B cell (primary cell): ENCODE measurements around the gene MRGPRG. TPM values are rescaled to one million over a fixed set of nuclear protein-coding genes. Genes with fewer than 3 reads are reported as not detected.

Source experiments
- ATAC-seq: fragments of 200-7000 bp; cut with Tn5 transposase; one replicate; pipeline ENCODE4 v1.10.0; 2021; ENCODE audit warnings: low read depth, mild to moderate bottlenecking, moderate number of reproducible peaks, moderate library complexity
- CTCF ChIA-PET: fragments of 350-600 bp; sonication (Branson Sonifier 250); formaldehyde crosslinking; loops from one replicate; lab custom pipeline; 2021; ENCODE audit warnings: antibody characterized with exemption, inconsistent platforms; lab: Charles Lee
- POLR2A ChIA-PET: fragments of 350-600 bp; sonication (Branson Sonifier 250); formaldehyde crosslinking; loops from one replicate; lab custom pipeline; 2021; ENCODE audit warnings: antibody characterized with exemption; lab: Charles Lee
- DNase-seq: peaks from one replicate; pipeline ENCODE4 v3.0.0; 2013
- H2AFZ ChIP-seq: 2 replicates; pipeline ENCODE4 v1.6.1; 2012; ENCODE audit warnings: mild to moderate bottlenecking, low read depth, low read length; ENCODE audit not compliant: insufficient read depth, poor library complexity, severe bottlenecking
- H3K27ac ChIP-seq, 2 donors: 1 replicate in 1 of 2; 2 replicates in 1 of 2; pipeline ENCODE4 v1.5.1; 2012 to 2013; ENCODE audit warnings: low read length in 2 of 2, mild to moderate bottlenecking in 2 of 2, moderate library complexity in 1 of 2
- H3K27me3 ChIP-seq, 4 experiments: fragments of 200-600 bp in 1 of 4; sonication (generic) in 1 of 4; replicated peaks in 1 of 4; 1 replicate in 2 of 4; 2 replicates in 2 of 4; pipeline versions ENCODE4 v1.6.1 to v1.7.0; 2013 to 2016; ENCODE audit warnings: low read length in 3 of 4, mild to moderate bottlenecking in 2 of 4, mixed read lengths in 1 of 4, moderate library complexity in 1 of 4; ENCODE audit not compliant: insufficient read depth in 4 of 4, control insufficient read depth in 3 of 4; ENCODE audit errors: control extremely low read depth in 1 of 4
- H3K36me3 ChIP-seq, 2 experiments: replicated peaks in 1 of 2; 1 replicate in 1 of 2; 2 replicates in 1 of 2; pipeline versions ENCODE4 v1.6.1 to v1.7.1; 2013; ENCODE audit warnings: low read length in 1 of 2; ENCODE audit not compliant: insufficient read depth in 2 of 2, control insufficient read depth in 1 of 2; ENCODE audit errors: control extremely low read depth in 1 of 2, extremely low read depth in 1 of 2
- H3K4me1 ChIP-seq, 2 donors: fragments of 200-600 bp in 1 of 2; sonication (generic) in 1 of 2; 1 replicate in 1 of 2; 2 replicates in 1 of 2; pipeline versions ENCODE4 v1.5.1 to v1.6.1; 2013 to 2017; ENCODE audit warnings: low read length in 2 of 2; ENCODE audit not compliant: control insufficient read depth in 2 of 2, insufficient read depth in 2 of 2
- H3K4me2 ChIP-seq: replicated peaks from 2 replicates; pipeline ENCODE3; 2012; ENCODE audit warnings: mild to moderate bottlenecking, low read depth, low read length; ENCODE audit not compliant: poor library complexity, severe bottlenecking
- H3K4me3 ChIP-seq, 5 experiments: fragments of 200-600 bp in 1 of 5; sonication (generic) in 1 of 5; 1 replicate in 3 of 5; 2 replicates in 2 of 5; pipeline versions ENCODE4 v1.5.1 to v1.7.0; 2011 to 2016; ENCODE audit warnings: low read length in 4 of 5, mild to moderate bottlenecking in 4 of 5, low read depth in 2 of 5, control low read depth in 1 of 5, moderate library complexity in 1 of 5; ENCODE audit not compliant: insufficient read depth in 1 of 5; ENCODE audit errors: control extremely low read depth in 1 of 5, extremely low read depth in 1 of 5
- H3K79me2 ChIP-seq: fragments of 200-600 bp; sonication (generic); one replicate; pipeline ENCODE4 v1.6.0; 2016; ENCODE audit warnings: low read length; ENCODE audit not compliant: control insufficient read depth, insufficient read depth
- H3K9ac ChIP-seq: fragments of 200-600 bp; sonication (generic); 2 replicates; pipeline ENCODE4 v1.6.1; 2017; ENCODE audit warnings: mild to moderate bottlenecking, low read length, moderate library complexity
- H3K9me3 ChIP-seq, 3 donors: one replicate each; pipeline versions ENCODE4 v1.6.1 to v1.7.1; 2013; ENCODE audit warnings: low read length in 2 of 3; ENCODE audit not compliant: control insufficient read depth in 2 of 3, insufficient read depth in 1 of 3; ENCODE audit errors: control extremely low read depth in 1 of 3
- H4K20me1 ChIP-seq: 2 replicates; pipeline ENCODE4 v1.6.0; 2012; ENCODE audit warnings: mild to moderate bottlenecking, low read length; ENCODE audit not compliant: insufficient read depth, control insufficient read depth, poor library complexity, severe bottlenecking
- H3K27ac Mint-ChIP-seq: one replicate; pipeline ENCODE4 v1.8.0; 2021; ENCODE audit warnings: mixed read lengths
- H3K27me3 Mint-ChIP-seq: one replicate; pipeline ENCODE4 v1.8.0; 2021; ENCODE audit warnings: mixed read lengths
- H3K4me1 Mint-ChIP-seq: one replicate; pipeline ENCODE4 v1.8.0; 2021; ENCODE audit warnings: mixed read lengths
- H3K4me3 Mint-ChIP-seq: one replicate; pipeline ENCODE4 v1.8.0; 2021; ENCODE audit warnings: mixed read lengths
- H3K9me3 Mint-ChIP-seq: one replicate; pipeline ENCODE4 v1.8.0; 2022; ENCODE audit warnings: mixed read lengths; ENCODE audit not compliant: insufficient read depth
- EZH2 ChIP-seq: IDR thresholded peaks from 2 replicates; pipeline ENCODE4 v1.6.1; 2012; ENCODE audit warnings: borderline replicate concordance, low read depth, mild to moderate bottlenecking, moderate library complexity, low read length; ENCODE audit not compliant: insufficient read depth, poor library complexity, severe bottlenecking
- WGBS: methylation state at CpG from one replicate; pipeline ENCODE4 v1.1.5; 2013; ENCODE audit warnings: missing lambda C conversion rate; ENCODE audit not compliant: insufficient coverage; 5-methylcytosine and 5-hydroxymethylcytosine counted together
- intact Hi-C: fragments of 100-400 bp; cut with micrococcal nuclease; formaldehyde crosslinking; loops from one replicate; pipeline ENCODE4 v1.10.0; 2022
- polyA plus RNA-seq: library from polyadenylated mRNA; depleted of rRNA; stranded (reverse); fragments of >200 nt; gene quantifications from 2 replicates; pipeline ENCODE4 v1.2.3, GENCODE V29; 2012
- total RNA-seq, 2 donors: library from RNA; stranded (reverse); fragments of 120-200 nt in 1 of 2; gene quantifications; 1 replicate in 1 of 2; 2 replicates in 1 of 2; pipeline versions ENCODE4 v1.2.3 to v1.2.4, GENCODE V29; 2013 to 2022
- TF ChIP-seq, protein P1 (sequence below): fragments of 200-600 bp; IDR thresholded peaks from one replicate; pipeline ENCODE4 v1.8.0; 2022; ENCODE audit warnings: antibody characterized with exemption, mild to moderate bottlenecking

The MRGPRG gene
- total and polyA plus RNA-seq, 2 donors (not counting 1 experiment from before 2014, with no cell fraction given): not detected

DNA sequence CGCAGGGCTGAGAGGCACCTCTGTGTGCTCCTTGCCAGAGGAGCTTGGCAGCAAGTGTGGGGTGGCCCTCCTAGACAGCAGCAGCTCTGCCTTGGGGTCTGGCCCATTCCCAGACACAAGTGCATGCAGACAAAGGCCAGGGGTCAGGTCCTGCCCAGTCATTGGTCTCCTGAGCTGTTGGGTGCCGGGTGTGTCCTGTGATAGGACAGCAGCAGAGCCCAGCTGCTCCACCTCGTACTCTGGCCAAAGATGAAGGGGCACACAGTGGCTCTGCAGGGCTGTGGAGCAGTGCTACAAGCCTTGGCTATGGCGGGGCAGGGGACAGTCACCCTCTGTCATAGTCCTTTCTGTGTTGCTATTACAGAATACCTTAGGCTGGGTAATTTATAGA lies 36.2 kb downstream of the MRGPRG start:
- ATAC-seq: no peak
- Histone ChIP-seq H3K4me3 (no peak overlapping the region), H3K9me3 (peaks cover 0 to 8% (median 0%) of the 10 kb centered on the region in 3 donors), H3K9ac (no peak overlapping the region), H2AFZ (no peak overlapping the region), H3K4me1 (no peaks in the 10 kb centered on the region), H3K36me3 (no peaks in the 10 kb centered on the region), H4K20me1 (no peaks in the 10 kb centered on the region), H3K79me2 (no peaks in the 10 kb centered on the region), H3K27ac (no peak overlapping the region), H3K4me2 (no peak overlapping the region), H3K27me3 (no peaks in the 10 kb centered on the region)
- no peak for TF ChIP-seq EZH2
- TF ChIP-seq, protein P1, sequence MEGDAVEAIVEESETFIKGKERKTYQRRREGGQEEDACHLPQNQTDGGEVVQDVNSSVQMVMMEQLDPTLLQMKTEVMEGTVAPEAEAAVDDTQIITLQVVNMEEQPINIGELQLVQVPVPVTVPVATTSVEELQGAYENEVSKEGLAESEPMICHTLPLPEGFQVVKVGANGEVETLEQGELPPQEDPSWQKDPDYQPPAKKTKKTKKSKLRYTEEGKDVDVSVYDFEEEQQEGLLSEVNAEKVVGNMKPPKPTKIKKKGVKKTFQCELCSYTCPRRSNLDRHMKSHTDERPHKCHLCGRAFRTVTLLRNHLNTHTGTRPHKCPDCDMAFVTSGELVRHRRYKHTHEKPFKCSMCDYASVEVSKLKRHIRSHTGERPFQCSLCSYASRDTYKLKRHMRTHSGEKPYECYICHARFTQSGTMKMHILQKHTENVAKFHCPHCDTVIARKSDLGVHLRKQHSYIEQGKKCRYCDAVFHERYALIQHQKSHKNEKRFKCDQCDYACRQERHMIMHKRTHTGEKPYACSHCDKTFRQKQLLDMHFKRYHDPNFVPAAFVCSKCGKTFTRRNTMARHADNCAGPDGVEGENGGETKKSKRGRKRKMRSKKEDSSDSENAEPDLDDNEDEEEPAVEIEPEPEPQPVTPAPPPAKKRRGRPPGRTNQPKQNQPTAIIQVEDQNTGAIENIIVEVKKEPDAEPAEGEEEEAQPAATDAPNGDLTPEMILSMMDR: no peak
- no peaks in the 10 kb centered on the region for H3K9me3 Mint-ChIP-seq
- no peak overlapping the region for H3K27ac Mint-ChIP-seq
- CTCF ChIA-PET: no interaction called here
- POLR2A ChIA-PET: no interaction called here
- no peak for DNase-seq
- intact Hi-C loops: no loop called here
- 91% methylated on average over 3 of the region's 4 CpGs for WGBS
- no peaks in the 10 kb centered on the region for H3K4me1 Mint-ChIP-seq
- no peak overlapping the region for H3K4me3 Mint-ChIP-seq
- H3K27me3 Mint-ChIP-seq: peaks cover 3% of the 10 kb centered on the region

DNA sequence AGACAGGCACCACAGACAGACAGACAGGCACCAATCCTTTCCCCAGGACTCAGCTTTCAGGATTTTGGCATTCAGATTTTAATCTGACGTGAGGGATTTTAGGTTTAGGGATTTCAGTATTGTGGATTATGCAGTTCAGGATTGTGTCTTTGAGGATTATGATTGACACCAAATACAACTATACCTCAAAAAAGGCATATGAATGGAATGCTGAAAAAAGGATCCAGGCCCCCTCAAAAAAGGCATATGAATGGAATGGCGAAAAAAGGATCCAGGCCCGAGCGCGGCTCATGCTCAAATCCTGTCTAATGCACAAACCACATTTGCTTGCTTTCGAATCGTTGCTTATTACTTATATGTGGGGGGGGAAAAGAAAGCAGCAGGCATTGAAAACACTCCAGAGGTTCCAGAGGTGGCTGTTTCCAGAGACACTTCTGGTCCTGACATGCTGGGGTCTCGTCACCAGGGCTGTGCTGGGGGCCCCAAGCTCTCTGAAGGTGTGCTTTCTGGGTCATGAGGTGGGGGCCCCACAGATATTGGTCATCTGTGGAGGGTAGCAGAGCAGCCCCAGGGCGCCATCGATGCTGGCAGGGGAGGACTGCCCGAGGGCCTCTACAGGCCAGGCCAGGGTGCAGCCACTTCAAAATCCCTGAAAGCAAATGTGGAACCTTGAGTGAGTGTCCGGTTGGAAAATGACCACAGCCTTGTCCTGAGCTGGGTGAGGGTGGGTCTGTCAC lies 36.7 kb downstream of the MRGPRG start:
- Mint-ChIP-seq H3K4me1 (no peaks in the 10 kb centered on the region), H3K9me3 (peaks cover under 1% of the 10 kb centered on the region), H3K27ac (no peak overlapping the region), H3K4me3 (no peak overlapping the region), H3K27me3 (peaks cover 3% of the 10 kb centered on the region)
- H3K9me3 ChIP-seq: peaks cover 0 to 8% (median 3%) of the 10 kb centered on the region in 3 donors
- H3K27ac ChIP-seq: no peak overlapping the region
- H2AFZ ChIP-seq: no peak overlapping the region
- intact Hi-C loops: no loop called here
- no peak overlapping the region for H3K4me3 ChIP-seq
- no peaks in the 10 kb centered on the region for H4K20me1 ChIP-seq
- no peak overlapping the region for H3K4me2 ChIP-seq
- TF ChIP-seq, protein P1: no peak
- no peak for TF ChIP-seq EZH2
- no peaks in the 10 kb centered on the region for H3K79me2 ChIP-seq
- no peaks in the 10 kb centered on the region for H3K4me1 ChIP-seq
- ATAC-seq: no peak
- POLR2A ChIA-PET: no interaction called here
- H3K36me3 ChIP-seq: no peaks in the 10 kb centered on the region
- CTCF ChIA-PET: no interaction called here
- H3K27me3 ChIP-seq: no peaks in the 10 kb centered on the region
- WGBS: 91% methylated on average over 10 of the region's 12 CpGs
- no peak for DNase-seq
- H3K9ac ChIP-seq: no peak overlapping the region
